ENCODE data around the gene CD40. TPM values are rescaled to one million over a fixed set of nuclear protein-coding genes. Genes with fewer than 3 reads are reported as not detected.

CD40 gene
- polyA plus RNA-seq, 1 experiment = 0.21 TPM

GRCh38 chr20:46102940-46103339 is 15.2 kb upstream of the CD40 start:
- H3K27ac ChIP-seq (ENCODE audit: low read depth, low read length) = no peak overlapping the region
- peaks cover 26% of the 10 kb centered on the region for H3K27me3 ChIP-seq (ENCODE audit: control insufficient read depth, insufficient read depth, low read length)
- no peak for DNase-seq (ENCODE audit: low read depth, low spot score)
- CTCF ChIA-PET = interaction anchor here (0.9 to 1.0 kb wide), 2 partner anchors 22 to 88 kb away, joined by 3 read pairs; no protein-coding TSS in a partner anchor
- TF ChIP-seq, protein P1, sequence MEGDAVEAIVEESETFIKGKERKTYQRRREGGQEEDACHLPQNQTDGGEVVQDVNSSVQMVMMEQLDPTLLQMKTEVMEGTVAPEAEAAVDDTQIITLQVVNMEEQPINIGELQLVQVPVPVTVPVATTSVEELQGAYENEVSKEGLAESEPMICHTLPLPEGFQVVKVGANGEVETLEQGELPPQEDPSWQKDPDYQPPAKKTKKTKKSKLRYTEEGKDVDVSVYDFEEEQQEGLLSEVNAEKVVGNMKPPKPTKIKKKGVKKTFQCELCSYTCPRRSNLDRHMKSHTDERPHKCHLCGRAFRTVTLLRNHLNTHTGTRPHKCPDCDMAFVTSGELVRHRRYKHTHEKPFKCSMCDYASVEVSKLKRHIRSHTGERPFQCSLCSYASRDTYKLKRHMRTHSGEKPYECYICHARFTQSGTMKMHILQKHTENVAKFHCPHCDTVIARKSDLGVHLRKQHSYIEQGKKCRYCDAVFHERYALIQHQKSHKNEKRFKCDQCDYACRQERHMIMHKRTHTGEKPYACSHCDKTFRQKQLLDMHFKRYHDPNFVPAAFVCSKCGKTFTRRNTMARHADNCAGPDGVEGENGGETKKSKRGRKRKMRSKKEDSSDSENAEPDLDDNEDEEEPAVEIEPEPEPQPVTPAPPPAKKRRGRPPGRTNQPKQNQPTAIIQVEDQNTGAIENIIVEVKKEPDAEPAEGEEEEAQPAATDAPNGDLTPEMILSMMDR (IDR thresholded peaks at IDR 0.05; ENCODE audit: low read depth, low read length) = no peak
- H3K4me3 ChIP-seq (ENCODE audit: low read depth, low read length) = no peak overlapping the region
- H3K9me3 ChIP-seq (ENCODE audit: control insufficient read depth, insufficient read depth, low read length) = no peaks in the 10 kb centered on the region; the same call in 1 of the 2 replicates
- POLR2A ChIA-PET = no interaction called here

DNA sequence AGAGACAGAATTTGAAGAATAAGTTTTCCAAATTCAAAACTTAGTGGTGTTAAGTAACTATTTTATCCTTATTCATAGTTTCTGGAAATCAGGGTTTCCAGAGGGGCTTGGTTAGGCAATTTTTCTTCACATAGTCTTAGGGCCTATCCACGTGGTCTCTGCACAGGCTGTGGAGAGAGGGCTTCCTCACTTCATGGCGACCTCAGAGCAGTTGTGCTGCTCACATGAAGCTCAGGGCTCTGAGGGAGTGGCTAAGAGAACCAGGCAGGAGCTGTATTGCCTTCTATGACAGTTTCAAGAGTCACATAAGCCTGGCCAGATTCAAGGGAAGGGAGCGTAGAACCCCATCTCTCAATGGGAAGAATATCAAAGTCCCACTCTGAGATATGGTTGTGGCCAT is 13.9 kb upstream of the CD40 start:
- Histone ChIP-seq H3K4me3 (ENCODE audit: low read depth, low read length) (no peak overlapping the region), H3K27me3 (ENCODE audit: control insufficient read depth, insufficient read depth, low read length) (peaks cover 27% of the 10 kb centered on the region), H3K9me3 (ENCODE audit: control insufficient read depth, insufficient read depth, low read length) (no peaks in the 10 kb centered on the region; the same call in 1 of the 2 replicates), H3K27ac (ENCODE audit: low read depth, low read length) (no peak overlapping the region)
- POLR2A ChIA-PET = interaction anchor here (0.7 kb wide), 1 partner anchor 130 kb away, joined by 3 read pairs; no protein-coding TSS in a partner anchor
- CTCF ChIA-PET = no interaction called here
- TF ChIP-seq, protein P1 (IDR thresholded peaks at IDR 0.05; ENCODE audit: low read depth, low read length) = no peak
- no peak for DNase-seq (ENCODE audit: low read depth, low spot score)

DNA sequence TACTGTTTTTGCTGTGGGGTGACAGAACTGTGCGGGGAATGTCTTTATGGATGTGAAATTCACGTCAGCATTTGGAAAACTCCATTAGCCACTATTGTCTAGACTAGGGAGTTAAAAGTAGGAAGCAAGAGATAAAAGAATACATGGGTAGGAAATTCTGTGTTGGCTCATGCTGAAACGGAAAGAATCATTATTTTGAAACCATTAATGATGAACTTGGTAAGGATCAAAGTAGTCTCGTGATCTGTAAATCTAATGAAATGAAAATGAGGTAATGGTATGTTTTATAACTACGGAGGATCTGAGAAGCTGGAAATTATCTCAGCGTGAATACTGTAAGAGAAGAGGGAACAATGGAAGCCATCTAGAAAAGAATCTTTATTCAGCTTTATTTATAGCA is 11.1 kb upstream of the CD40 start:
- CTCF ChIA-PET = no interaction called here
- POLR2A ChIA-PET = no interaction called here
- H3K9me3 ChIP-seq (ENCODE audit: control insufficient read depth, insufficient read depth, low read length) = no peaks in the 10 kb centered on the region
- TF ChIP-seq, protein P1 (IDR thresholded peaks at IDR 0.05; ENCODE audit: low read depth, low read length) = no peak
- DNase-seq (ENCODE audit: low read depth, low spot score) = no peak
- no peak overlapping the region for H3K4me3 ChIP-seq (ENCODE audit: low read depth, low read length)
- peaks cover 21% of the 10 kb centered on the region for H3K27me3 ChIP-seq (ENCODE audit: control insufficient read depth, insufficient read depth, low read length)
- H3K27ac ChIP-seq (ENCODE audit: low read depth, low read length) = no peak overlapping the region

GRCh38 chr20:46108435-46108841 is 9.7 kb upstream of the CD40 start:
- POLR2A ChIA-PET = no interaction called here
- TF ChIP-seq, protein P1 (IDR thresholded peaks at IDR 0.05; ENCODE audit: low read depth, low read length) = no peak
- H3K27ac ChIP-seq (ENCODE audit: low read depth, low read length) = no peak overlapping the region

GRCh38 chr20:46108976-46109375 is 9.1 kb upstream of the CD40 start:
- DNase-seq (ENCODE audit: low read depth, low spot score) = no peak
- TF ChIP-seq, protein P1 (IDR thresholded peaks at IDR 0.05; ENCODE audit: low read depth, low read length) = no peak
- POLR2A ChIA-PET = no interaction called here
- CTCF ChIA-PET = no interaction called here
- peaks cover 30% of the 10 kb centered on the region for H3K27me3 ChIP-seq (ENCODE audit: control insufficient read depth, insufficient read depth, low read length)
- H3K9me3 ChIP-seq (ENCODE audit: control insufficient read depth, insufficient read depth, low read length) = no peaks in the 10 kb centered on the region
- no peak overlapping the region for H3K4me3 ChIP-seq (ENCODE audit: low read depth, low read length)
- H3K27ac ChIP-seq (ENCODE audit: low read depth, low read length) = no peak overlapping the region

More at GRCh38 chr20:46108435-46108841, 9.7 kb upstream of the CD40 start:
- H3K9me3 ChIP-seq (ENCODE audit: control insufficient read depth, insufficient read depth, low read length) = no peaks in the 10 kb centered on the region
- H3K27me3 ChIP-seq (ENCODE audit: control insufficient read depth, insufficient read depth, low read length) = peaks cover 30% of the 10 kb centered on the region
- no peak for DNase-seq (ENCODE audit: low read depth, low spot score)
- CTCF ChIA-PET = no interaction called here
- no peak overlapping the region for H3K4me3 ChIP-seq (ENCODE audit: low read depth, low read length)

All from AG04450 (cell line).